Right lobe of liver (tissue), 6 donors: ENCODE data around the gene PLA2G4D. TPM values are rescaled to one million over a fixed set of nuclear protein-coding genes. Genes with fewer than 3 reads are reported as not detected.

Experiments used
- ATAC-seq, 4 donors: fragments of 200-7000 bp; cut with Tn5 transposase; one replicate each; pipeline ENCODE4 v1.9.1; 2020; ENCODE audit warnings: mild to moderate bottlenecking in 4 of 4, moderate library complexity in 4 of 4
- DNase-seq, 3 donors: peaks; one replicate each; pipeline ENCODE4 v3.0.0-alpha.2; 2020
- H3K27ac ChIP-seq, 3 donors: fragments of 200-600 bp; one replicate each; pipeline ENCODE4 v1.8.0; 2022
- H3K27me3 ChIP-seq, 2 donors: fragments of 200-600 bp; one replicate each; pipeline ENCODE4 v1.8.0; 2022
- H3K36me3 ChIP-seq, 4 donors: fragments of 200-600 bp; sonication (generic) in 1 of 4; one replicate each; pipeline versions ENCODE4 v1.5.1 to v1.8.0; 2017 to 2022; ENCODE audit warnings: control low read depth in 1 of 4
- H3K4me1 ChIP-seq, 4 donors: fragments of 200-600 bp; sonication (generic) in 1 of 4; one replicate each; pipeline versions ENCODE4 v1.5.1 to v1.8.0; 2017 to 2022; ENCODE audit warnings: control low read depth in 1 of 4
- H3K4me3 ChIP-seq, 3 donors: fragments of 200-600 bp; one replicate each; pipeline ENCODE4 v1.8.0; 2022
- H3K9me3 ChIP-seq, 4 donors: fragments of 200-600 bp; sonication (generic) in 1 of 4; one replicate each; pipeline versions ENCODE4 v1.5.1 to v1.8.0; 2017 to 2022; ENCODE audit warnings: control low read depth in 1 of 4
- POLR2A ChIP-seq: fragments of 450-650 bp; IDR thresholded peaks from one replicate; pipeline ENCODE4 v1.6.1; 2017; ENCODE audit warnings: antibody characterized with exemption, mild to moderate bottlenecking
- WGBS: methylation state at CpG from one replicate; pipeline ENCODE4 v1.1.6; 2018; ENCODE audit warnings: low coverage, low lambda C conversion rate; ENCODE audit not compliant: insufficient coverage; ENCODE audit errors: missing lambda C conversion rate; 5-methylcytosine and 5-hydroxymethylcytosine counted together
- intact Hi-C, 2 donors: fragments of 100-400 bp; cut with DNase I; formaldehyde crosslinking; loops; one replicate each; pipeline versions ENCODE4 v1.11.2 to v1.14.1; 2022
- total RNA-seq, 6 experiments: library from RNA; depleted of rRNA in 2 of 6; stranded (reverse); fragments of >200 nt in 2 of 6; fragmentation: NEBNext Ultra II Directional in 3 of 6; extraction: Animal tissue kit (Norgen Biotek cat#: 25700) in 3 of 6; gene quantifications; one replicate each; pipeline versions ENCODE4 v1.1.0 to v1.2.4, GENCODE V29; 2016 to 2023
- TF ChIP-seq, protein P1 (sequence below), 4 donors: fragments of 200-600 bp in 3 of 4; fragments of 450-650 bp in 1 of 4; IDR thresholded peaks; one replicate each; pipeline versions ENCODE4 v1.5.1 to v1.8.0; 2016 to 2022; ENCODE audit warnings: antibody characterized with exemption in 4 of 4, mild to moderate bottlenecking in 2 of 4
- donor health status: DM: no; HTN: yes; CAD: no.
- donor health status: DM: no; HTN: no; CAD: no.
- donor health status: DM: no; HTN: no; CAD: no.
- donor health status: DM: no; HTN: yes; CAD: no.
- donor health status: DM: no; HTN: yes; CAD: no.

Gene PLA2G4D
- total RNA-seq, 6 experiments from 2014 or later: not detected

DNA sequence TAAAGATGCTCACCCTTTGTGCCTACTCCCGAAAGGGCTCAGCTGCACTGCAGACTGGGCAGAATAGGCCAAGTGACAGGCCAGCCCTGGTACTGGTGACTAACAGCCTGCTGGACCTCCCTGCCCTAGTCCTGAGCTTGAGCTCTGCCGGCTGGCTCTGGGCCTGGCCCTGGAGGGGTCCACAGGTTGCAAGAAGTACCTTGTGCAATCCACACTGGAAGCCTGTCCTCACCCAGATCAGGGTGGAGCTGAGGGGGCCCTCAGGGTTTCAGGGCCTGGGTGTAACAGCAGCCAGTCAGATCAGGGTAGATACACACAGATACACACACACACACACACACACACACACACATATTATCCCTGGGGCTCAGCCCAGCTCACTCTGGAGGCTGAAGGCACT is 27.3 kb upstream of the PLA2G4D start:
- H3K4me3 ChIP-seq: no peak overlapping the region
- no peak overlapping the region for H3K27ac ChIP-seq
- H3K9me3 ChIP-seq: no peaks in the 10 kb centered on the region
- no CpG with 5 or more reads among the region's 2 CpGs for WGBS
- H3K27me3 ChIP-seq: no peaks in the 10 kb centered on the region
- ATAC-seq (peak in 1 of 4 donors; percentile 51), DNase-seq (no peak)
- intact Hi-C loops: no loop called here
- TF ChIP-seq, protein P1, sequence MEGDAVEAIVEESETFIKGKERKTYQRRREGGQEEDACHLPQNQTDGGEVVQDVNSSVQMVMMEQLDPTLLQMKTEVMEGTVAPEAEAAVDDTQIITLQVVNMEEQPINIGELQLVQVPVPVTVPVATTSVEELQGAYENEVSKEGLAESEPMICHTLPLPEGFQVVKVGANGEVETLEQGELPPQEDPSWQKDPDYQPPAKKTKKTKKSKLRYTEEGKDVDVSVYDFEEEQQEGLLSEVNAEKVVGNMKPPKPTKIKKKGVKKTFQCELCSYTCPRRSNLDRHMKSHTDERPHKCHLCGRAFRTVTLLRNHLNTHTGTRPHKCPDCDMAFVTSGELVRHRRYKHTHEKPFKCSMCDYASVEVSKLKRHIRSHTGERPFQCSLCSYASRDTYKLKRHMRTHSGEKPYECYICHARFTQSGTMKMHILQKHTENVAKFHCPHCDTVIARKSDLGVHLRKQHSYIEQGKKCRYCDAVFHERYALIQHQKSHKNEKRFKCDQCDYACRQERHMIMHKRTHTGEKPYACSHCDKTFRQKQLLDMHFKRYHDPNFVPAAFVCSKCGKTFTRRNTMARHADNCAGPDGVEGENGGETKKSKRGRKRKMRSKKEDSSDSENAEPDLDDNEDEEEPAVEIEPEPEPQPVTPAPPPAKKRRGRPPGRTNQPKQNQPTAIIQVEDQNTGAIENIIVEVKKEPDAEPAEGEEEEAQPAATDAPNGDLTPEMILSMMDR (IDR thresholded peaks at IDR 0.05): no peak
- no peak for TF ChIP-seq POLR2A
- no peaks in the 10 kb centered on the region for H3K36me3 ChIP-seq
- no peaks in the 10 kb centered on the region for H3K4me1 ChIP-seq

DNA sequence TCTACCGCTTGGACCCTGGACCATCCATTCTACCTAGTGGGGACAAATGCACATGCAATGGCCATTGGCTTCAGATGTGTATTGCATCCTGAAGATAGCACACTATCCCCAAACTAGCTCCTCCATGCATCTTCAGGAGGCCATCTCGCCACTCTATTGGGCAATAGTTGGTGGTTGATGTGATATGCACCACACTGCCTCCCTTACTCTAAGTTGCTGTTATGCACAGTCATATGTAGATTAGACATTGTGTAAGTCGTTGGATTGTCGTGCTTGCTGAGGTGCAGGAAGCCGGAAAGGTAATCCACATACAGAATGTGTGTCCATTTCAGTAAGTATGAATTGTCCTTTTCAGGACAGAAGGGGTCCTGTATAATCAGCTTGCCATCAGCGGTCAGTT is 26.7 kb upstream of the PLA2G4D start:
- 65% methylated on average over 4 of the region's 6 CpGs for WGBS
- Histone ChIP-seq H3K9me3 (no peaks in the 10 kb centered on the region), H3K27ac (no peak overlapping the region), H3K4me3 (no peak overlapping the region), H3K36me3 (no peaks in the 10 kb centered on the region), H3K27me3 (no peaks in the 10 kb centered on the region), H3K4me1 (no peaks in the 10 kb centered on the region)
- DNase-seq (no peak), ATAC-seq (no peak)
- TF ChIP-seq, protein P1 (IDR thresholded peaks at IDR 0.05): no peak
- TF ChIP-seq POLR2A: no peak
- intact Hi-C loops: no loop called here

DNA sequence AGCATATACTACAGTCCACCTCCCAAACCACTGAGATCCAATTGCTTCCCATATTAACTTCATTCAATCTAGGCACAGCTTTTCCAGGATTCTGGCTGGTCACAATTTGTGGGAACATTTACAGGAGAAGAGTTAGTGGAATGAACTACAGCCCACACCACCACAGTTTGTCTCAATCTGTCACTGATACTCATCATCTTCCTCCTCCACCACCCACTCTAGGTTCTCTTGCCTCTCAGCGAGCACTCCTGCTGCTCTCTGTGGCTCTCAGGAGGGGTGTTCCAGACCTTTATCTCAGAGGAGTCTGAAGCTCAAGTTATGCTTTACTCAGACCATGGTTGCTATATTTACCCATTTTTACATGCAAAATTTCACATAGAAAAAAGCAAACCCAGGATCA is 25.9 kb upstream of the PLA2G4D start:
- DNase-seq (no peak), ATAC-seq (no peak)
- TF ChIP-seq POLR2A: no peak
- TF ChIP-seq, protein P1 (IDR thresholded peaks at IDR 0.05): no peak
- no peaks in the 10 kb centered on the region for H3K36me3 ChIP-seq
- intact Hi-C loops: no loop called here
- H3K4me3 ChIP-seq: no peak overlapping the region
- no peaks in the 10 kb centered on the region for H3K27me3 ChIP-seq
- WGBS: 78% methylated on average over 1 of the region's 1 CpG
- H3K9me3 ChIP-seq: no peaks in the 10 kb centered on the region
- no peaks in the 10 kb centered on the region for H3K4me1 ChIP-seq
- no peak overlapping the region for H3K27ac ChIP-seq

DNA sequence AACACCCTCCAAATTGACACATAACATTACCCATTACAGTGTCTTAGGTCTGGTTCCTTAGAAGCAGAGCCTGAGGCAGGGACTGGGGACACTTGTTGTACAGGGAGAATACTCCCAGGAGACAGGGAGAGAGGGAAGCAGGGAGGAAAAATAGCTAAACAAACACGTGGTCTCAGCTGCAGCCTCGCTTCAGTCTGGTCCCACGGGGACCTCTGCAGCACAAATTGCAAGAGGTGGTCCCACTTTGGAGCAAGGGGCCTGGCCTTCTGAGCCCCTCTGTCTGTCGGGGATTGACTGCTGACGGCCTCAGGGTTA is 25.0 kb upstream of the PLA2G4D start:
- ATAC-seq (no peak), DNase-seq (no peak)
- Histone ChIP-seq H3K36me3 (no peaks in the 10 kb centered on the region), H3K27me3 (no peaks in the 10 kb centered on the region), H3K4me3 (no peak overlapping the region), H3K27ac (no peak overlapping the region), H3K9me3 (no peaks in the 10 kb centered on the region), H3K4me1 (no peaks in the 10 kb centered on the region)
- intact Hi-C loops: no loop called here
- WGBS: 42% methylated on average over 5 of the region's 5 CpGs
- TF ChIP-seq, protein P1 (IDR thresholded peaks at IDR 0.05): no peak
- TF ChIP-seq POLR2A: no peak
